Uterus (tissue), 2 donors: ENCODE results near the gene PRR5L.

Experiments
- CTCF ChIP-seq, 4 experiments: fragments of 200-600 bp in 2 of 4; fragments of 450-650 bp in 2 of 4; sonication (generic) in 2 of 4; IDR thresholded peaks; one replicate each; pipeline ENCODE4 v1.5.1; 2016 to 2019; ENCODE audit warnings: antibody characterized with exemption in 4 of 4, mild to moderate bottlenecking in 2 of 4, moderate library complexity in 1 of 4
- POLR2A ChIP-seq, 2 donors: fragments of 450-650 bp; IDR thresholded peaks; one replicate each; pipeline ENCODE4 v1.6.1; 2016; ENCODE audit warnings: antibody characterized with exemption in 2 of 2, mild to moderate bottlenecking in 1 of 2, moderate library complexity in 1 of 2

GRCh38 chr11:36399745-36400144, 103.7 kb downstream of the PRR5L start:
- no peak for TF ChIP-seq CTCF (IDR thresholded peaks at IDR 0.05)
- no peak for TF ChIP-seq POLR2A (IDR thresholded peaks at IDR 0.05)
